Smooth muscle cell (in vitro differentiated cells): Measurements from ENCODE around the gene GPR183. TPM values are rescaled to one million over a fixed set of nuclear protein-coding genes. Genes with fewer than 3 reads are reported as not detected.
A peak's percentile ranks its signal among the peaks of the same experiment; 100 is the strongest.

Source experiments
- DNase-seq: peaks from one replicate; lab custom pipeline; 2025; ENCODE audit not compliant: unreplicated experiment; lab: John Stamatoyannopoulos, UW
- H2AFZ ChIP-seq: fragments of 200-600 bp; sonication (generic); 2 replicates; pipeline ENCODE4 v1.6.0; 2016; ENCODE audit warnings: antibody characterized with exemption, low read depth, mild to moderate bottlenecking
- H3F3A ChIP-seq: fragments of 200-600 bp; sonication (generic); 2 replicates; pipeline ENCODE4 v1.6.0; 2017; ENCODE audit warnings: antibody characterized with exemption, low read depth
- H3K27ac ChIP-seq: fragments of 200-600 bp; sonication (generic); 2 replicates; pipeline ENCODE4 v1.5.1; 2016; ENCODE audit warnings: low read depth, mild to moderate bottlenecking
- H3K27me3 ChIP-seq: fragments of 200-600 bp; sonication (generic); 2 replicates; pipeline ENCODE4 v1.6.1; 2016; ENCODE audit warnings: low read depth, mild to moderate bottlenecking
- H3K36me3 ChIP-seq: fragments of 200-600 bp; sonication (generic); 2 replicates; pipeline ENCODE4 v1.5.1; 2016; ENCODE audit warnings: low read depth
- H3K4me1 ChIP-seq: fragments of 200-600 bp; sonication (generic); 2 replicates; pipeline ENCODE4 v1.5.1; 2016; ENCODE audit warnings: low read depth
- H3K4me2 ChIP-seq: fragments of 200-600 bp; sonication (generic); 2 replicates; pipeline ENCODE4 v1.6.0; 2016; ENCODE audit warnings: mild to moderate bottlenecking
- H3K4me3 ChIP-seq: fragments of 200-600 bp; sonication (generic); 2 replicates; pipeline ENCODE4 v1.5.1; 2016; ENCODE audit warnings: mild to moderate bottlenecking
- H3K79me2 ChIP-seq: fragments of 200-600 bp; sonication (generic); 2 replicates; pipeline ENCODE4 v1.6.0; 2016; ENCODE audit warnings: low read depth, mild to moderate bottlenecking
- H3K9ac ChIP-seq: fragments of 200-600 bp; sonication (generic); 2 replicates; pipeline ENCODE4 v1.6.0; 2016; ENCODE audit warnings: low read depth
- H3K9me3 ChIP-seq: fragments of 200-600 bp; sonication (generic); replicated peaks from 2 replicates; pipeline ENCODE4 v1.5.1; 2016; ENCODE audit warnings: low read depth
- H4K20me1 ChIP-seq: fragments of 200-600 bp; sonication (generic); 2 replicates; pipeline ENCODE4 v1.6.0; 2016; ENCODE audit warnings: low read depth
- CTCF ChIP-seq: fragments of 200-600 bp; sonication (generic); IDR thresholded peaks from 2 replicates; pipeline ENCODE4 v1.5.1; 2017; ENCODE audit warnings: borderline replicate concordance, mild to moderate bottlenecking, antibody characterized with exemption; ENCODE audit not compliant: insufficient read depth, poor library complexity, severe bottlenecking
- WGBS: methylation state at CpG from one replicate; pipeline ENCODE4 v1.1.7; 2016; ENCODE audit warnings: low lambda C conversion rate; 5-methylcytosine and 5-hydroxymethylcytosine counted together
- polyA plus RNA-seq: library from polyadenylated mRNA; unstranded; fragments of >200 nt; fragmentation: Nextera tagmentation; extraction: Ambion mirVana; gene quantifications from 2 replicates; pipeline ENCODE4 v1.2.1, GENCODE V29; 2016
- total RNA-seq: library from RNA; depleted of rRNA; stranded (reverse); fragments of >200 nt; gene quantifications from 2 replicates; pipeline ENCODE4 v1.2.3, GENCODE V29; 2014

Gene GPR183
- total and polyA plus RNA-seq, 2 experiments from 2014 or later = 32.4 to 33.0 TPM

- TF ChIP-seq CTCF = no peak
- Histone ChIP-seq H3K4me2 (peak overlapping the region; percentile 5), H3K27ac (peak overlapping the region; percentile 72), H3K9ac (no peak overlapping the region), H3K36me3 (peaks cover 3% of the 10 kb centered on the region), H3K27me3 (no peaks in the 10 kb centered on the region), H2AFZ (no peak overlapping the region), H3K9me3 (no peaks in the 10 kb centered on the region), H3K4me3 (no peak overlapping the region), H3K4me1 (no peaks in the 10 kb centered on the region), H3K79me2 (no peaks in the 10 kb centered on the region), H3F3A (peaks cover 5% of the 10 kb centered on the region), H4K20me1 (no peaks in the 10 kb centered on the region)
- no peak for DNase-seq
Observed at GRCh38 chr13:99340638-99341037, 33.4 kb upstream of the GPR183 start.

GRCh38 chr13:99339736-99340397 lies 32.7 kb upstream of the GPR183 start:
- DNase-seq = no peak
- WGBS = 55% methylated on average over 8 of the region's 8 CpGs

GRCh38 chr13:99339230-99339721 lies 32.1 kb upstream of the GPR183 start:
- WGBS = 74% methylated on average over 5 of the region's 5 CpGs
- Histone ChIP-seq H3K79me2 (no peaks in the 10 kb centered on the region), H3K27me3 (no peaks in the 10 kb centered on the region), H3K9me3 (no peaks in the 10 kb centered on the region), H3F3A (peaks cover 5% of the 10 kb centered on the region), H2AFZ (no peak overlapping the region), H4K20me1 (no peaks in the 10 kb centered on the region), H3K9ac (no peak overlapping the region), H3K4me3 (no peak overlapping the region), H3K4me2 (peak overlapping the region; percentile 42), H3K4me1 (no peaks in the 10 kb centered on the region), H3K36me3 (peaks cover 3% of the 10 kb centered on the region), H3K27ac (peak overlapping the region; percentile 72)
- no peak for DNase-seq
- no peak for TF ChIP-seq CTCF

More at GRCh38 chr13:99339736-99340397, 32.7 kb upstream of the GPR183 start:
- H3K9me3 ChIP-seq = no peaks in the 10 kb centered on the region
- peak overlapping the region; percentile 72 for H3K27ac ChIP-seq
- no peaks in the 10 kb centered on the region for H4K20me1 ChIP-seq
- no peaks in the 10 kb centered on the region for H3K79me2 ChIP-seq
- no peak overlapping the region for H3K4me3 ChIP-seq
- peaks cover 5% of the 10 kb centered on the region for H3F3A ChIP-seq
- no peaks in the 10 kb centered on the region for H3K4me1 ChIP-seq
- no peak overlapping the region for H2AFZ ChIP-seq
- H3K4me2 ChIP-seq = peak overlapping the region; percentile 42
- TF ChIP-seq CTCF = no peak
- no peaks in the 10 kb centered on the region for H3K27me3 ChIP-seq
- H3K36me3 ChIP-seq = peaks cover 3% of the 10 kb centered on the region
- H3K9ac ChIP-seq = no peak overlapping the region

GRCh38 chr13:99335603-99336002 lies 28.4 kb upstream of the GPR183 start:
- no peaks in the 10 kb centered on the region for H3K36me3 ChIP-seq
- peaks cover 5% of the 10 kb centered on the region for H3F3A ChIP-seq
- H3K4me3 ChIP-seq = no peak overlapping the region
- no peak for TF ChIP-seq CTCF
- H2AFZ ChIP-seq = no peak overlapping the region
- H3K27me3 ChIP-seq = no peaks in the 10 kb centered on the region
- WGBS = 97% methylated on average over 4 of the region's 4 CpGs
- no peaks in the 10 kb centered on the region for H4K20me1 ChIP-seq
- no peak overlapping the region for H3K27ac ChIP-seq
- H3K4me2 ChIP-seq = no peak overlapping the region
- H3K9me3 ChIP-seq = no peaks in the 10 kb centered on the region
- no peaks in the 10 kb centered on the region for H3K79me2 ChIP-seq
- no peak for DNase-seq
- no peak overlapping the region for H3K9ac ChIP-seq
- peaks cover 7% of the 10 kb centered on the region for H3K4me1 ChIP-seq
